NT2/D1 (cell line): ENCODE results near the gene SH3YL1.

Experiments
- SUZ12 ChIP-seq: IDR thresholded peaks from 2 replicates; pipeline ENCODE4 v1.6.1; 2011; ENCODE audit not compliant: insufficient read length, insufficient read depth; ENCODE audit errors: extremely low read depth
- YY1 ChIP-seq: IDR thresholded peaks from 2 replicates; pipeline ENCODE4 v1.6.1; 2011; ENCODE audit not compliant: insufficient read length, insufficient read depth
- ZNF274 ChIP-seq: IDR thresholded peaks from 2 replicates; pipeline ENCODE4 v1.6.1; 2011; ENCODE audit warnings: mild to moderate bottlenecking, low read depth, low read length

DNA sequence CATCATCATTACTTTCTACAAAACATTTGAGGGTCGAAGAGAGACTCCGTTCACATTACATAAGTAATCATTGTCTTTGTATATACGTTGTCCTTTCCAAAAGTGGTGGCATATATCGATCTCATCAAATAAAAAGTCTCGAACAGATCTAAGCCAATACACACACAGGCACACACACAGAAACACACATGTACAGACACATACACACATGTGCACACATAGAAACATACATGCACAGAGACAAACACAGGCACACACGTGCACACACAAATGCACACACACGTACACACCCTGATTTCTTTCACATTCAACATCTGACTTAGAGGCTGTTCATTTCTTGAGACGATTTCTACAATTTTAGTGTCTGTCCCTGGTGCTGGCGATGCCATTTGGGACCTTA lies 41.5 kb upstream of the SH3YL1 start:
- TF ChIP-seq SUZ12 (no peak), YY1 (no peak), ZNF274 (no peak)
